HEK293 (cell line): ENCODE data around the gene SPNS2.

Source experiments
- GLIS1 ChIP-seq: fragments of 450-650 bp; formaldehyde crosslinking; IDR thresholded peaks from 2 replicates; pipeline ENCODE4 v1.5.1; 2016; ENCODE audit warnings: missing biosample characterization, missing genetic modification characterization
- MYNN ChIP-seq: fragments of 450-650 bp; formaldehyde crosslinking; IDR thresholded peaks from 2 replicates; pipeline ENCODE4 v1.5.1; 2016; ENCODE audit warnings: missing biosample characterization, missing genetic modification characterization, borderline replicate concordance
- WT1 ChIP-seq: fragments of 450-650 bp; formaldehyde crosslinking; IDR thresholded peaks from 2 replicates; pipeline ENCODE4 v1.5.1; 2016; ENCODE audit warnings: missing biosample characterization, missing genetic modification characterization
- ZIC2 ChIP-seq: fragments of 450-650 bp; formaldehyde crosslinking; IDR thresholded peaks from 2 replicates; pipeline ENCODE4 v1.5.1; 2016; ENCODE audit warnings: missing biosample characterization, missing genetic modification characterization
- ZNF169 ChIP-seq: fragments of 450-650 bp; formaldehyde crosslinking; IDR thresholded peaks from 2 replicates; pipeline ENCODE4 v1.5.1; 2016; ENCODE audit warnings: missing biosample characterization, missing genetic modification characterization
- ZNF555 ChIP-seq: fragments of 450-650 bp; formaldehyde crosslinking; conservative IDR thresholded peaks from 2 replicates; pipeline ENCODE4 v1.5.1; 2017; ENCODE audit warnings: missing biosample characterization, mild to moderate bottlenecking, missing genetic modification characterization, inconsistent platforms
- ZNF585B ChIP-seq: fragments of 450-650 bp; formaldehyde crosslinking; IDR thresholded peaks from 2 replicates; pipeline ENCODE4 v1.5.1; 2016; ENCODE audit warnings: missing biosample characterization, missing genetic modification characterization
- ZNF629 ChIP-seq: fragments of 450-650 bp; formaldehyde crosslinking; IDR thresholded peaks from 2 replicates; pipeline ENCODE4 v1.5.1; 2017; ENCODE audit warnings: missing biosample characterization, missing genetic modification characterization
- ZNF792 ChIP-seq: fragments of 450-650 bp; formaldehyde crosslinking; IDR thresholded peaks from 2 replicates; pipeline ENCODE4 v1.5.1; 2016; ENCODE audit warnings: missing biosample characterization, missing genetic modification characterization
- TF ChIP-seq, protein P1 (sequence below): fragments of 450-650 bp; formaldehyde crosslinking; IDR thresholded peaks from 2 replicates; pipeline ENCODE4 v1.5.1; 2016; ENCODE audit warnings: missing biosample characterization, missing genetic modification characterization
- TF ChIP-seq, protein P2 (sequence below): fragments of 450-650 bp; IDR thresholded peaks from 2 replicates; pipeline ENCODE4 v1.5.1; 2018; ENCODE audit warnings: missing biosample characterization, mild to moderate bottlenecking, missing genetic modification characterization
- TF ChIP-seq, protein P3 (sequence below): fragments of 450-650 bp; formaldehyde crosslinking; optimal IDR thresholded peaks from 2 replicates; pipeline ENCODE3; 2016; ENCODE audit warnings: missing biosample characterization, mild to moderate bottlenecking, missing genetic modification characterization
- TF ChIP-seq, protein P4 (sequence below): fragments of 450-650 bp; formaldehyde crosslinking; IDR thresholded peaks from 2 replicates; pipeline ENCODE4; 2016; ENCODE audit warnings: missing biosample characterization, missing genetic modification characterization

DNA sequence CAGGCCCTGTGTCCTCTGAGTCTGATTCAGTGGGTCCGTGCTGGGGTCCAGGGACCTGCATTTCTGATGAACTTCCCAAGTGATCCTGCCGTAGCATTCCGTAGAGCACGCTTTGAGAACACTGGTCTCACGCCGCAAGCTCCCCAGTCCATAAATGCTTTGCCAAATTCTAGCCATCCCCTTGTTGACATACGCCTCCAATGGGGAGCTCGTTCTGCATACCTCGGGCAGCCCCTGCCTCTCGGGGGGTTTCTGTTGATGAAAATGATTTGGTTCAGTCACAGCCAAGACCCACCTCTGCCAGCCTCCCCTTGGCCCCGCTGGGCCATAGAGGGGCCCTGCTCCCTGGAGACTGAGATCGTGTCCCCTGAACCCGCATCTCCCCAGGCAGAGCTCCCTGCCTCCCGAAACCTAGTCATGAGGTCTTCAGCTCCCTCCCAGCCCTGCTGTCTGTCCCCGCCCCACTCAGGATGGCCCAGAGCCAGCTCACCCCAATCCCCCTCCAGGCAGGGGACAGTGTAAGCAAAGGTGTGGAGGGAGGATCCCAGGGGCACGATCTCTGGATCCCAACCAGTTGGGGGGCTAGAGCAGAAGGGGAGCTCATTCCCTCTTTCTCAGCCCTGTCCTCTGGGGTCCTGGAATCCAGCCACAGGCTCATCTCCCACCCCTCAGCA is 16.2 kb upstream of the SPNS2 start:
- TF ChIP-seq, protein P1, sequence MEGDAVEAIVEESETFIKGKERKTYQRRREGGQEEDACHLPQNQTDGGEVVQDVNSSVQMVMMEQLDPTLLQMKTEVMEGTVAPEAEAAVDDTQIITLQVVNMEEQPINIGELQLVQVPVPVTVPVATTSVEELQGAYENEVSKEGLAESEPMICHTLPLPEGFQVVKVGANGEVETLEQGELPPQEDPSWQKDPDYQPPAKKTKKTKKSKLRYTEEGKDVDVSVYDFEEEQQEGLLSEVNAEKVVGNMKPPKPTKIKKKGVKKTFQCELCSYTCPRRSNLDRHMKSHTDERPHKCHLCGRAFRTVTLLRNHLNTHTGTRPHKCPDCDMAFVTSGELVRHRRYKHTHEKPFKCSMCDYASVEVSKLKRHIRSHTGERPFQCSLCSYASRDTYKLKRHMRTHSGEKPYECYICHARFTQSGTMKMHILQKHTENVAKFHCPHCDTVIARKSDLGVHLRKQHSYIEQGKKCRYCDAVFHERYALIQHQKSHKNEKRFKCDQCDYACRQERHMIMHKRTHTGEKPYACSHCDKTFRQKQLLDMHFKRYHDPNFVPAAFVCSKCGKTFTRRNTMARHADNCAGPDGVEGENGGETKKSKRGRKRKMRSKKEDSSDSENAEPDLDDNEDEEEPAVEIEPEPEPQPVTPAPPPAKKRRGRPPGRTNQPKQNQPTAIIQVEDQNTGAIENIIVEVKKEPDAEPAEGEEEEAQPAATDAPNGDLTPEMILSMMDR (tag by site-specific recombination), result no peak
- TF ChIP-seq ZNF629 (tag by site-specific recombination) (no peak), ZIC2 (no peak), WT1 (tag by site-specific recombination) (no peak), ZNF792 (tag by site-specific recombination) (no peak), ZNF169 (no peak), ZNF555 (tag by site-specific recombination) (no peak), ZNF585B (tag by site-specific recombination) (no peak), MYNN (tag by site-specific recombination) (no peak), GLIS1 (no peak; the same call in 1 of the 2 replicates)
- TF ChIP-seq, protein P2, sequence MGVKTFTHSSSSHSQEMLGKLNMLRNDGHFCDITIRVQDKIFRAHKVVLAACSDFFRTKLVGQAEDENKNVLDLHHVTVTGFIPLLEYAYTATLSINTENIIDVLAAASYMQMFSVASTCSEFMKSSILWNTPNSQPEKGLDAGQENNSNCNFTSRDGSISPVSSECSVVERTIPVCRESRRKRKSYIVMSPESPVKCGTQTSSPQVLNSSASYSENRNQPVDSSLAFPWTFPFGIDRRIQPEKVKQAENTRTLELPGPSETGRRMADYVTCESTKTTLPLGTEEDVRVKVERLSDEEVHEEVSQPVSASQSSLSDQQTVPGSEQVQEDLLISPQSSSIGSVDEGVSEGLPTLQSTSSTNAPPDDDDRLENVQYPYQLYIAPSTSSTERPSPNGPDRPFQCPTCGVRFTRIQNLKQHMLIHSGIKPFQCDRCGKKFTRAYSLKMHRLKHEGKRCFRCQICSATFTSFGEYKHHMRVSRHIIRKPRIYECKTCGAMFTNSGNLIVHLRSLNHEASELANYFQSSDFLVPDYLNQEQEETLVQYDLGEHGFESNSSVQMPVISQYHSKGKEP, result no peak
- TF ChIP-seq, protein P3, sequence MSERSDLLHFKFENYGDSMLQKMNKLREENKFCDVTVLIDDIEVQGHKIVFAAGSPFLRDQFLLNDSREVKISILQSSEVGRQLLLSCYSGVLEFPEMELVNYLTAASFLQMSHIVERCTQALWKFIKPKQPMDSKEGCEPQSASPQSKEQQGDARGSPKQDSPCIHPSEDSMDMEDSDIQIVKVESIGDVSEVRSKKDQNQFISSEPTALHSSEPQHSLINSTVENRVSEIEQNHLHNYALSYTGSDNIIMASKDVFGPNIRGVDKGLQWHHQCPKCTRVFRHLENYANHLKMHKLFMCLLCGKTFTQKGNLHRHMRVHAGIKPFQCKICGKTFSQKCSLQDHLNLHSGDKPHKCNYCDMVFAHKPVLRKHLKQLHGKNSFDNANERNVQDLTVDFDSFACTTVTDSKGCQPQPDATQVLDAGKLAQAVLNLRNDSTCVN (tag by site-specific recombination), result no peak
- TF ChIP-seq, protein P4, sequence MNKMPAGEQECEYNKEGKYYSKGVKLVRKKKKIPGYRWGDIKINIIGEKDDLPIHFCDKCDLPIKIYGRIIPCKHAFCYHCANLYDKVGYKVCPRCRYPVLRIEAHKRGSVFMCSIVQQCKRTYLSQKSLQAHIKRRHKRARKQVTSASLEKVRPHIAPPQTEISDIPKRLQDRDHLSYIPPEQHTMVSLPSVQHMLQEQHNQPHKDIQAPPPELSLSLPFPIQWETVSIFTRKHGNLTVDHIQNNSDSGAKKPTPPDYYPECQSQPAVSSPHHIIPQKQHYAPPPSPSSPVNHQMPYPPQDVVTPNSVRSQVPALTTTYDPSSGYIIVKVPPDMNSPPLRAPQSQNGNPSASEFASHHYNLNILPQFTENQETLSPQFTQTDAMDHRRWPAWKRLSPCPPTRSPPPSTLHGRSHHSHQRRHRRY (tag by site-specific recombination), result no peak
